ENCODE measurements around the gene MAD1L1.
A peak's percentile ranks its signal among the peaks of the same experiment; 100 is the strongest.
"Not testable (repeated sequence)": the region's sequence is repeated elsewhere in the genome, so short reads cannot be mapped to it uniquely, and the experiment has no call there.

The MAD1L1 gene

GRCh38 chr7:2038931-2039728 is 193.6 kb downstream of the MAD1L1 start:
- DNase-seq: no peak

GRCh38 chr7:2037808-2038522 is 194.8 kb downstream of the MAD1L1 start:
- peak in 4 of 6 experiments; percentile 14 to 74 (median 50) for DNase-seq

GRCh38 chr7:2037301-2037807 is 195.4 kb downstream of the MAD1L1 start:
- peak in 5 of 6 experiments; percentile 24 to 63 (median 34) for DNase-seq

DNA sequence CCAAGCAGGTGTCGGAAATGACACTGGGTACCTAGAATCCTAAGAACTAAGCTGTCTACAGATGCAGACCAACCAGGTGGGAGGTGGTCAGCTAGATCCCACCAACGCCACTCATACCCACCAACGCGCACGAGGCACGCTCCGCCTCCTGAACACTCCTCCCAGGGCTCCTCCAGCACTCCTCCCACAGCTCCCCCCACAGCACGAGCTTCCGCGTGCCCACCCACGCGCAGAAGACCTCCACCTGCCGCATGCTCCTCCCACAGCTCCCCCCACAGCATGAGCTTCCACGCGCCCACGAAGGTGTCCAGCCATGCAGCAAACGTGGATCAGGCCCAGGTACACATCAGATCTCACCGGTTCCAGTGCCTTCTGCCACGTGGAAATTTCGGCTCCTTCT is 196.0 kb downstream of the MAD1L1 start:
- no peak for DNase-seq

- not testable (repeated sequence) for DNase-seq
These were observed 196.5 kb downstream of the MAD1L1 start for GRCh38 chr7:2036201-2036600.

- DNase-seq: no peak
These were observed 198.2 kb downstream of the MAD1L1 start for GRCh38 chr7:2034291-2035201.

DNA sequence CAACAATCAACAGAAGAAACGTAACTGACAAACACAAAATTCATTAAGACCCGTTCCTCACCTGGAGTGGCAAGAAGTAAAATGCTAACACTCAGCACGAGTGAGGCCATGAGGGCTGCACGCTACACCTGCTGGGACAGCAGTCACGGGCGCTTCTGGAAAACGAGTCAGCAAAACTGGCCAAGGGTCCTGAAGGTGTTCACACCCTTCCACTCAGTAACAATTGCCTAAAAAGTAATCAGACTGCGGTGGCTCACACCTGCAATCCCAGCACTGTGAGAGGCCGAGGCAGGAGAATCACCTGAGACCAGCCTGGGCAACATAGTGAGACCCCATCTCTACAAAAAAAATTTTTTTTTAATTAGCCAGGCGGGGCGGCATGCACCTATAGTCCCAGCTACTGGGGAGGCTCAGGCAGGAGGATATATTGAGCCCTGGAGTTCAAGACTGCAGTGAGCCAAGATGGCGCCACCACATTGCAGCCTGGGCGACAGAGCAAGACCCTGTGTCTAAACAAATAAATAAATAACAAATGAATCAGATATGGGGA is 199.1 kb downstream of the MAD1L1 start:
- DNase-seq: no peak

DNA sequence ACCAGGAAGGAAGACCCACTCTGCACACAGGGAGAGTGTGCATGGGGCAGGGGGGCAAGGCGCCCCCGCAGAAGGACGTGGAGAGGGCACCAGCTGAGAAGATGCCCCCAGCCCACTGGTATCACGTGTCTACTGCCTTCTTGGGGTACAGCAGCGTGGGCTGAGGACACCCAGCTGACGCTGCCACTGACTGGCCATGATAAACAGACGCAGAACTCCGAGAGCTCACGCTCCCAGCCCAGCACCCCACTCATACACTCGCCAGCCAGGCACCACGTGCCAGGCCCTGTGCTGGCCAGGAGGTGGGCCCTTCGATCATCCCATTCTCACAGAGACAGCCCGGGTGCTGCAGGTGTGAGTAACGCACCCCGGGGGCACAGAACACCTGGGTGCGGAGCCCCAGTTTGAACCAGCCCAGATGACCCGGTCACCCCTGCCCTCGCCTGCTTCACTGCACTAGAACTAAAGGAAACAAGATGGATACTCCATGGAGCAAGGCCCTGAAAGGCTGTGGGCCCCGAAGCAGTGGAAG is 199.8 kb downstream of the MAD1L1 start:
- DNase-seq: no peak

- no peak for DNase-seq
These were observed 200.5 kb downstream of the MAD1L1 start for GRCh38 chr7:2032030-2032875.

GRCh38 chr7:2031451-2031845 is 201.3 kb downstream of the MAD1L1 start:
- no peak for DNase-seq

DNA sequence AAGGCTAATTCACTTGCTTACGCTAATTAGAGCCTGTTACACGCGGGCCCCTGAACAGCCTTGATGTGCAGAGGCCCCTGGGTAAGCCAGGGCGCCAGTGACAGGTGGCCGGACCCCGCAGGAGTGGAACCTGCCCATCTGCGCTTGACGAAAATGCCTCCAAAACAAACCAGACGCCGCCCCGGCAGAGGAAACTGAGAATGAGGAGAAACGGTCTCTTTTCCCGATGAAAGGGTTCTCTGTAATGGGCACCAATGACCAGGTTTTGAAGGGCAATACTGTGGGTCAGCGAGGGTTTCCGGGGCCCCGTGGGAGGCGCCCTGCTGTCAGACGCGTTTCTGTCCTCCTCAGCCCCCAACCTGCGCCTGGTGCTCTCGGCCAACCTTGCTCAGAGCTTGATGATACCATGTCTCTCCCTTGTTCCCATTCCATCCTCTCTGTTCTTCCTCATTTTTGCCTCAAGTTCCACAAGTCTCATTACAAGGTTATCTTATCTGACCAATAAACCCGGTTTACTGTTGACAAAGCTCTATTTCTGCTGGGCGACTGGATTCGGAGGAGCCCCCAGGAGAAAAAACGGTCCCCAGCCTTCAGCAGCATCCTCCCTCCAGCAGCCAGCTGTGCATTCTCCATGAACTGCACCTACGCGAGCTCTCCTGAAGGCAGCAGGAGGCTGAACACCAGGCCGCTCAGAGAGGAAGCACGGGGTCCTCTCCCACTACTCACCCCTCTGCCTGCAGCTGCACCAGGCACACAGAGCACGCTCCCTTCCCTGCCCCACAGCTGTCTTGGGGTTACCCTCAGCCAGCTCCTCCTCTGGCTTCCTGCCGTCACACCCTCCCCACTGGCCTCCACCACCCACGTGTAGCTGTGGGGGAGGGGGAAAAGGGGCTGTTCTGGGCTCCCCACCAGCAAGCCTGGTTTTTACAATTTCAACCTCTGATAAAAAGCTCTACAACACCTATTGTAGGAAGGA is 202.0 kb downstream of the MAD1L1 start:
- peak in 3 of 6 experiments; percentile 7 to 39 (median 32) for DNase-seq

DNA sequence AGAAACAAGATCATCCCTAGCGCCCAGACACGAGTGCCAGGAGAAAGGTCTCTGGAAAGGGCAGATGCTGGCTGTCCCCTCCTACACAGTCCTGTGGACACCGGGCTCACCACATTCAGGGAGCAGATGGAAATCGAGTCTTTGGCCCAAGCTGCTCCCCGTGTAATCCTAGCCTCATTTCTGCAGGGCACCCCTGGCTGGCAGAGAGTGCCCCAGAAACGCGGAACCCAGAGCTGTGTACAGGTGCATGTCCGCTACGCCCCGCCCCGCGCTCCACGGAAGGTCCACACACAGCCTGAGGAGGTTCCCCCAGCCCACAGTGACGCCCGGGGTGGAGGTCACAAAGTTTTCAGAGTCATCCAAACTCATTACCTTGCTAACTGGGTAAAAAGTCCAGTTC is 202.8 kb downstream of the MAD1L1 start:
- DNase-seq: no peak

DNA sequence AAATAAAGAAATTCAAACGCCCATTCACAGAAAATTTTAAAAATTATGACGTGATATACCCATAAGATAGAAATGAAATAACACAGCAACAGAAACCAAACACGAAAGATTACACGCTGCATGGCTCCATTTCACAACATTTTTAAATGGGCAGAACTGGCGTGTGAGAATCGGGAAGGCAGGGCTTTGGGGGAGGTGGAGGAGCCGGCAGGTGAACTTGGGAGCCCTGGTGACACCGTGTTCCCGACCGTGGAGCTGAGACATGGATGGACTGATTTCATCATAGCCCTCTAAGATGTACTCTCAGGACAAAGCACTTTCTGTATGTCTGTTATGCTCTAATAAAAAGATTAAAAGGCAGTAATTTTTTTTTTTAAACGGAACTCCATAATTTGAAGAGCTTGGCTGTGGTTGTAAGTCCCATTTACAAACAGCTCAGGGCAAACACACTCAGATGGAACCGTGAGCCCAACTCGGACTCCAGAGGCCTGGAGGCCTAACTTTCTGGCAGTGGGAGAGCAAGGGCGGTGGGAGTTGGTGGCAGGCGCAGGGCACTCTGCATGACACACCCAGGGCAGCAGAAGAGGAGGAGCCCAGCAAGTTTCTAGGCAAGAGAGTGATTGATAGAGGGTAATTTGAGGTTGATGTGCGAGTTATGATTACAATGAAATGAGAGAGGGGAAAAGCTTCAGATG is 203.4 kb downstream of the MAD1L1 start:
- no peak for DNase-seq

GRCh38 chr7:2028733-2029132 is 204.0 kb downstream of the MAD1L1 start:
- no peak for DNase-seq

GRCh38 chr7:2025188-2025587 is 207.6 kb downstream of the MAD1L1 start:
- DNase-seq: no peak

DNA sequence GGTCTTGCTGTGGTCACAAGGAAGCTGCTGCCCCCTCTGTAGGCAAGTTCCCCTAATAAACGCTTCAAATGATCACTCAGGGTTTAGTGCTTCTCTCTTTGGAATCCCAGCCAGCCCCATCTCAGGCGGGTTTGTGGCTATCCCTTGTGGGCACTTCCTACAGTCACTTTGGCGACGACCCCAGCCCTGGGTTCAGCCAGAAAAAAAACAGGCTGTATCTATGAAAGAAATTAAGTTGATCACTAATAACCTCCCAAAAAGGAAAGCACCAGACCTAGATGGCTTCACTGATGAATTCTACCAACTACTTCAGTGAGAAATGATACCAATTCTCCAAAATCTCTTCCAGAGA is 208.2 kb downstream of the MAD1L1 start:
- DNase-seq: no peak

- no peak for DNase-seq
These were observed 208.7 kb downstream of the MAD1L1 start for GRCh38 chr7:2023877-2024566.

GRCh38 chr7:2022737-2023250 is 210.0 kb downstream of the MAD1L1 start:
- no peak for DNase-seq

DNA sequence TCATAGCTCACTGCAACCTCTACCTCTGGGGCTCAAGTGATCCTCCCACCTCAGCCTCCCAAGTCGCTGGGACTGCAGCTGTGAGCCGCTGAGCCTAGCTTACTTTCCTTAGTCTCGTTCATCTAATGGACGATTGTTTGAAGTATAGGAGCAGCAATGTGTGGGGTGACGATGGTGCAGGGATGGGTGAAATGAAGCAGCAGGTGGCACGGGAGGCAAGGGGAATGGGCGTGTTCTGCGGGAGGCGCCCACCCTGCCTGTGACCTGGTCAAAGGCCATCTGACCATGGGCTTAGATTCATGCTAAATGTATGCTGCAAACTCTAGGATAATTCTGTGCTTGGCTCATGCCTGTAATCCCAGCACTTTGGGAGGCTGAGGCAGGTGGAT is 210.7 kb downstream of the MAD1L1 start:
- DNase-seq: no peak
